LoVo (cell line): ENCODE results near the gene LTBP3.

ENCODE experiments used
- DNase-seq: peaks from one replicate; pipeline ENCODE4 v3.0.0-alpha.2; 2016; ENCODE audit warnings: low spot score

Gene LTBP3

DNA sequence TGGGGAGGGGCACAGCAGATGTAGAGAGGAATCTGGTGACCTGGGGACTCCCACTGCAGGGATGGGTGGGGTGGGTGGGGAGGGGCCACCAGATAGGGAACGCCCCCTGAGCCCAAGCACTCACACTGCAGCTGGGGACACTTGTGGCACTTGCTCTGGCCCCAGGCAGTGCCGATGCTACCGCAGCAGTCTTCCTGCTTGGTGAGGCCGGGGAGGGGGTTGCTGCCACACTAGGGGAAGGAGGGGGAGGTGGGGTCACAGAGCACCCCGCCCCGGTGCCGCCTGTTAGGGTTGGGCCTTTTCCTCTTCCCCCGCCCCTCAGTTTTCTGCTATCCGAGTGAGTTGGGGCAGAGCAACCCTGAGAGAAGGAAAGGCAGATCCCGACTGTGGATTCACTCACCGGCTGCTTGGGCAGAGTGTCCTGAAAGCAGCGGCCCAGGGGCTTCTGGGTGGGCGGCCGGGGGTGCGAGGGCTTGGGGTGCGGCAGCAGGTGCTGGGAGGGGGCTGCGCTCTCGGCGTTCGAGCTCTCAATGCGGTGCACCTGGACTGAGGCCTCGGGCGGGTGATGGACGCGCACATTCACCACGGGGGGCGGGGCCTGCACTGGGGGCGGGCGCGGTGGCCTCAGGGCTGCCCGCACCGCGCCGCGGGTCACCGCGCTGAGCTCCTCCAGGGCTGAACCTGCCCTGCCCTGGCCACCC, 4.7 kb downstream of the LTBP3 start:
- DNase-seq: no peak

DNA sequence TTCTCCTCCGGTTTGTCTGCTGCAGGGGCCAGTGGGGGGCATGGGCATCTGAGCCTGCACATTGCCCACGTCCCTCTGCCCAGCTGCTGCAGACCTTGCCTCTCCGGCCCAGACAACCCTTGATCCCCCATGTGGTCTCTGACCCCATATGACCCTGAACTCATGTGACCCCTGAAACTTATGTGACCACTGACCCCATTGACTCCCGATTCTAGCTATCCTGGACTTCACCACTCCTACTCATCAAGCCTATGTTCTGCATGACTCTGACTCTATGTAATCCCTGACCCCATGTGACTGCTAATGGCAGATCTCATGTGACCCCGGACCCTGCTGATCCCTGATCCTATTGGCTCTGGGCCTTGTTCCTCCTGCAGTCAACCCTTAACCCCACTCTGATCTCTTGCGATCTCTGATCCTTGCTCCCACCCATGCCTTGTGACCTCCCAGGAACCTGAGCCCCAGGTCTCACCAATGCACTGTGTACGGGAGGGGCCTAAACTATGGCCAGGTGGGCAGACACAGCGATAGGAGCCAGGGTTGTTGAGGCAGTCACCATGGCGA, 5.7 kb downstream of the LTBP3 start:
- DNase-seq: no peak

DNA sequence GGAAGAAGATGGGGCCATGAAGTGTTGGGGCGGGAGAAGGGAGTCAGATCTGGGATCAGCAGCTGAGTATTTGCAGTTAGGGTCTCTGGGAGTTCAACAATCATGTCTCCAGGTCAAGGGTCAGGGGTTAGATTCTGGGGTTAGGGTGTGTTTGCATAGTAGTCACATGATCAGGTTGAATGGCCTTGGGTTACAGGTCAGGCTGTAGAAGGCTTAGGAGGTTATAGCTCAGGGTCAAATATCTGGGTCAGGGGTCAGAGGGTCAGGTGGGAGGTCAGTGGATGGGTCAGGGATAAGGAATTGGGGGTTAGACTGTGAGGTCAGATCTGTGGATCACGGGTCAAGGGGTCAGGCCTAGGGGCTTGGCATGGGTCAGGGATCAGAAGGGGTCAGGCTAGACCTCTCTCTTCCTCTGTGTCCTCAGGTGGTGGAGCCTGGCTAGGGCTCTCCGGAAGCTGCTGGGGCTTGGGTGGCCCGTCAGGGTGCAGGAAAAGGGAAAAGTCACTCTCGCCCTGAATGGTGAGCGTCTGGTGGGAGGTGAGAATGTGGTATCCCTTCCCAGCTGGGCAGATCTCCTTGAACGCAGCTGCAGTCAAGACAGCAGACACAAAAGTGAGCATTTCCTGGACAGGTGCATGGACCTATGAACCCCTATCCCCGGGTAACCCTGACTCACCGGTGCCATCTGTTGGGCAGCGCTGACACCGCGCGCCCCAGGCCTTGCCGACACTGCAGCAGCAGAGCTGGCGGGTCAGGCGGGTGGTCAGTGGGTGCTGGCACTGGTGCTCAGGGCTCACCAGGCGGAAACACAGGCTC, 6.4 kb downstream of the LTBP3 start:
- DNase-seq: peak; percentile 54

DNA sequence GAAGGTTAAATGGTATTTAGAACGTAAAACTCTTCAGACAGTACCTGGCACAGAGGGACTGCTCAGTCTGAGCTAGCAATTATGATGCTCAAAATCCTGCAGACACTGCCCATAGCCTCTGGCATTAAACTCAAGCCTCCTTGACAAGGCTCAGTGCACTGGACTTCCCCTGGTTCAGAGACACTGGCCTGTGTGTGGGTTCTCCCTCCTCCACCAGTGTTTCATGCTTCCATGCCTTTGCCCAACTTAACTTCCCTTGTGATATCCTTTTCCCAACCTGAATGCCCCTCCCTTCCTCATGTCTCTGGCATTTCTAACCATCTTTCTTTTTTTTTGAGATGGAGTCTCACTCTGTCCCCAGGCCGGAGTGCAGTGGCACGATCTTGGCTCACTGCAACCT, 9.1 kb downstream of the LTBP3 start:
- no peak for DNase-seq

DNA sequence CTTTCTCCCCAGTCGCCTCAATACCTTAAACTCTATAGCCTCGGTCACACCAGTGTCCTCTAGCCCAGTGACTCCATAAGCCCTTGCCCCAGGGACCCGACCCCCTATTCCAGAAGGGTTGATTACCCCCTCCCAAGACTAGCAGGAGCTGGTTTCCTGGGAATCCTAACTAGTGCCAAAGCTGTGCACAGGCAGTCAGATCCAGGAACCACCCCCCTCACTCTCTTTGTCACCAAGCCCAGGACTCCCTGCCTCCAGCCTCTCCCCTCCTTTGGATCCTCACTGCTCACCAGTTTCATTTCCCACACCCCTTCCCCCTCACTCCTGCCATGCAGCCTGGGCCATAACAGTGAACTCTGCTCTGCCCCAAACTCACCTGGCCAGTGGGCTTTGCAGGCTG, 9.8 kb downstream of the LTBP3 start:
- no peak for DNase-seq

DNA sequence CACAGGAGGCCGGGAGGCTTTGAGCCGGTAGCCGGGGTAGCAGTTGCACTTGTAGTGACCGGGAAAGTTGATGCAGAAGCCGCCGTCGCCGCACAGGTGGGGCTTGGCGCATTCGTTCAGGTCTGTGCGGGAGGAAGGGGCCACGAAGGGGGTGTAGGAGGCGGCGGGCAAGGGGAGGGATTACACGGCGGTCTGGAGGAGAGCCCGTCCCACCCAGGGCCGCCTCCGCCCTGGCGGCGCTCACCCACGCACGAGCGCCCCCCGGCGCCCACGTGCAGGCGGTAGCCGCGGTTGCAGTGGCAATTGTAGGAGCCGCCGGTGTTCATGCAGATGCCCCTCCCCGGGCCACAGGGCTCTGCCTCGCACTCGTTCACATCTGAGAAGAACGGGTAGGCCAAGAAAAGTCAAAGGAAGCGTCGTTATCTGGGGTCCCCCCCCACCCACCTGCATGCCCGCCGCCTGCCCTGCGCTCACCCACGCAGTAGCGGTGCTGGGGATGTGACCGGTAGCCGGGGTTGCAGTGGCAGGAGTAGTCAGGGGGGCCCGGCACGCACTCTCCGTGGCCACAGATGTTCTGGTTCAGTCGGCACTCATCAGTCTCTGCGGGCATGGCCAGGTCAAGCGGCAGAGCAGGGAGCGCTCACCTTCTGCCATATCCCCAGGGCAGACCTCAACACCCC, 10.6 kb downstream of the LTBP3 start:
- DNase-seq: no peak

DNA sequence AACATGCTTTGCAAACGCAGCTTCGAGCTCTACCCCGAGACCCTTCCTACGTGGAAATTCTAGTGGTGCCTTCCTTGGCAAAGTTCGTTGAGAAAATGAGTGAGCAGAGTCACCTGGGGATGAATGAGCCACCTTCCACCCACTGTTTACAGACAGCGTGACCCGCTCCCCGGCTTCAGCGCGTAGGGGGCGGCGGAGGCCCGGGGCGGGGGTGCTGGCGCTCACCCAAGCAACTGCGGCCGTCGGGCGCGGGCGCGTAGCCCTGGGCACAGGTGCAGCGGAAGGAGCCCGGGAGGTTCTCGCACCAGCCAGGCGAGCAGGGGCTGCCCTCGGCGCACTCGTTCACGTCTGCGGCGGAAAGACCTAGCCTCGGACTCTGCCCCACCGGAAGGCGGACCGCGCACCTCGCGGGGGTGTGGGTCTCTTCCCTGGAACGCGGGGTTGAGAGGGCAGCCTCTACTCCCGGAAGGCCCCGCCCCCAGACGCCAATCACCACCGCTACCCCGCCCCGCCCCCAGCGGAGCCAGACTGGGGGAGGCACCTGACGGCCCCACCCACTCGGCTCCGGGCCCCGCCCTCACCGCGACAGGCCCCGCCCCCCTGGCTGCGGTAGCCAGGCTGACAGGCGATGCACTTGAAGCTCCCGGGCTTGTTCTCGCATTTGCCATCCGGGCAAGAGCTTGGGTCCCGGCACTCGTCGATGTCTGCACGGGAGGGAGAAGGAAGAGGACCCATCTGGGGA, 11.8 kb downstream of the LTBP3 start:
- DNase-seq: peak; percentile 92

DNA sequence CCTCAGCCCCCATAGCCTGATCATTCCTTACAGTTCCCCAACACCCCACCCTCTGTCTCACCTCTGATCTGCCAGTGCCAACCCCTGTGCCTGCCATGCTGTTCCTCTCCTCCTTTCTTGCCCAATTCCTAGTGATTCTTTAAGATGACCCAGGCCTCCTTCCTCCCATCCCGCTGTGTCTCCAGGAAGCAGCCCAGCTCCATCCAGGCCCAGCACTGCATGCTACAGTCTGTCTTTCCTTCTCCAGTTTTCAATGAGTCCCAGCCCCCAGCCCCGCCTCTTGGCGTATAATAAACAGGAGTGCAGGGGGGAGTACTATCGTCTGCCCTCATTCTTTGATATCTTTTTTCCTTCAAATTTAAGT, 12.3 kb downstream of the LTBP3 start:
- no peak for DNase-seq

DNA sequence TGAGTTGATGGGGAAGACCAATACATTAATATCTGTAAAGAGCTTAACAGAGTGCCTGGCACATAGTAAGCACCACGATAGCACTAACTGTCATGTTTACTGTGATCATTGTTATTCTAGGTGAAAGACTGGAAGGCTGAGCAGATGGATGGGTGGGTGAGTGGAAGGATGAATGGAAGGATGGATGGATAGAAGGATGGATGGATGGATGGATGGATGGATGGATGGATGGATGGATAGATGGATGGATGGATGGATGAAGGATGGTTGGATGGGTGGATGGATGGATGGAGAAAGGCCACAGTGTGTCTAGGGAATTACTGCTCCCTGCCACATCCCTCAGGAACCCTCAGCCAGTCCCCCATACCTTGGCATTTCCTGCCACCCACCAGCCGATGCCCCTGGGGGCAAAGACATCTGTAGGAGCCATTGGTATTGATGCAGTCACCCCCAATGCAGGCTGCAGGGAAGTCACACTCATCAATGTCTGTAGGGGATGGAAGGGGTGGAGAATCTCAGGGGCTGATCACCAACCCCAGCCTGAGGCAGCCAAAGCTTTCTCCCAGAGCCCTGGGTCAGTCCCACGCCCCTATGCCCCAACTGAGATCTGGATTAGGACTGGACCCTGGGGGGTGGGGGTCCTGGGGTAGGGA, 15.3 kb downstream of the LTBP3 start:
- DNase-seq: no peak

DNA sequence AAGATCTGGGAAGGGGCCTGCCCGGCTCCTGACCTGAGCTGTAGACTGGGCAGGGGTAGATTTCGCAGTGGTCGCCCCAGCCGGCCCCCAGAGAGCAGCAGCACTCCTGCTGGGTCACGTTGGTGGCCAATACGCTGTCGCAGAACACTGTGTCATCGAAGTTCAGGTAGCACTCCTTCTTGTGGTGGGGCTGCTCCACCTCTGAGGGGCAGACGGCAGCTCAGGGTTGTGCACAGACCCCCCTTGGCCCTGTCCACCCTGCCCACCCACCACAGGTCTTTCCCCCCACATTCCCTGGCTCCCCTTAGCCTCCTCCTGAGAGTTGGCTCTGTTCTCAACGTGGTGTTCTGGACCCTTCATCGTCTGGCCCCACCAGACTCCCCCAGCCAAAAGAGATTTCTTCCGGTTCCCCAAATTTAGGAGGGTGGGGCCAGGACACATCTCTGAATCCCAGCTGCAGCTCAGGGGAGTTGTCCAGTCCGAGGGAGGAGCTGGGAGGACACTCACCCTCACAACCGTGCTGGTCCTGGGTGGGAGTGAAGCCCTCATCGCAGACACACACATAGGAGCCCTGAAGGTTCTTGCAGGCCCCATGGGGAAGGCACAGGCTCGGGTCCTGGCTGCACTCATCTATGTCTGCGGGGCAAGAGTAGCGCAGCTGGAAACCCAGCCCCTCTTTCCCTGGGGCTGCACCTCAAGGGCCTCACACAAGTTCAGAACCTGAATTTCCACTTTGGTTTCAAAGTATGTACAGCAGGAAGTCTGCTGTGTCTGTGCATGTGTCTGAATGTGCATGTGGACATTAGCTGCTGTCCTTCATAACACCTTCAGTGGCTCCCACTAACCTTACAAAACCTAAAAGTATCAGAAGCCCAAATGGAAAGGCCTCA, 16.8 kb downstream of the LTBP3 start:
- DNase-seq: no peak

DNA sequence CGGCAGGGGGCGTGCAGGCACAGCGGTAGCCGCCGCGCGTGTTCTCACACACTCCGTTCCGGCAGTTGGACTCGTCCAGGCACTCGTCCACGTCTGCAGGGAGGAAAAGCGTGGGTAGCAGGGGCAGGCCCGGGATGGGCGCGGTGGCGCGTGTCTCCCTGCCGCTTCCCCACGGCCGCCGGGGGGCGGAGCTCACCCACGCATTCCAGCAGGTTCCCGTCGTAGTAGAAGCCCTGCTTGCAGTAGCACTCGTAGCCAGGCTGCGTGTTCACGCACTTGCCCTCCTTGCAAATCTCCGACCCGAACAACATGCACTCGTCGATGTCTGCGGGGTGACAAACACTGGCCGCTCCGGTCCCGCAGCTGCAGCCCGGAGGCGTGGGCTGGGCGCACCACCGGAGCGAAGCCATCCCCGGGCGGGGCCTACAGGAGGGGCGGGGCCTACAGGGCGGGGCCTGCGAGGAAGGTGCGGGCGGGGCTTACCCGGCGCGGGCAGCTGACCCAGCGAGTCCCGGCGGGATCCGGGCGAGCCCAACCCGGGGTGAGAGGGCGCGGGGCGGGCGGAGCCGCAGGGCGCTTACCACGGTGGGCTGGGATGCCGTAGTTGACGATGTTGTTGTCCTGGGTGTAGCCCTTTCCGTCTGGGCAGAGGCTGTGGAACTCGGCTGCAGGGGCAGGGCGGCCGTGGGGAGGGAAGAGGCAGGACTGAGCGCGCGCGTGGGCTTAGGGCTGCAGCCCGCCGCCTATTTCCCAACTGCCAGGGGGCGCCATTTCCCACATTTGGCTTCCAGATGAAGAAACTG, 17.7 kb downstream of the LTBP3 start:
- DNase-seq: peak; percentile 85

DNA sequence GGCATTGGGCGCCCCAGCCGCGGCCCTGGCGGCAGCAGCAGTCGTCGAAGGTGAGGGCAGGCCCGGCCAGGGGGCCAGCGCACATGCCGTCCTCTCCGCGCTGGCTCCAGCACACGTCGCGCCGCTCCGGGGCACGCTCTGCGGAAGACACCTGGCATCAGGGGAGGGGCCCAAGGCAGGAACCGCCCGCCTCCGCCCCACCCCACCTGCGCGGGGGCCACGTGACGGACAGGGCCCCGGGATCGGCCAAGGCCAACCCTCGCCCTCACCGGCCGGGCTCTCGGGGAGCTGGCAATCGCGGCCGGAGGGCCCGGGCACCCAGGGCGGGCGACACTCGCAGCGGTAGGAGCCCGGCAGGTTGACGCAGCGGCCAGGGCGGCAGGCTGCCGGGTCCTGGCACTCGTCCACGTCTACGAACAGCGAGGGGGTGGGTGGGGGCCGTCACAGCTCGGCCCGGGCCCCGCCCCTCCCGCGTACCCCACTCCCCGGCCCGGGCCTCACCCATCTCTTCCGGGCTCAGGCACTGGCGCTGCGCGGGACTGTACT, 18.3 kb downstream of the LTBP3 start:
- no peak for DNase-seq

DNA sequence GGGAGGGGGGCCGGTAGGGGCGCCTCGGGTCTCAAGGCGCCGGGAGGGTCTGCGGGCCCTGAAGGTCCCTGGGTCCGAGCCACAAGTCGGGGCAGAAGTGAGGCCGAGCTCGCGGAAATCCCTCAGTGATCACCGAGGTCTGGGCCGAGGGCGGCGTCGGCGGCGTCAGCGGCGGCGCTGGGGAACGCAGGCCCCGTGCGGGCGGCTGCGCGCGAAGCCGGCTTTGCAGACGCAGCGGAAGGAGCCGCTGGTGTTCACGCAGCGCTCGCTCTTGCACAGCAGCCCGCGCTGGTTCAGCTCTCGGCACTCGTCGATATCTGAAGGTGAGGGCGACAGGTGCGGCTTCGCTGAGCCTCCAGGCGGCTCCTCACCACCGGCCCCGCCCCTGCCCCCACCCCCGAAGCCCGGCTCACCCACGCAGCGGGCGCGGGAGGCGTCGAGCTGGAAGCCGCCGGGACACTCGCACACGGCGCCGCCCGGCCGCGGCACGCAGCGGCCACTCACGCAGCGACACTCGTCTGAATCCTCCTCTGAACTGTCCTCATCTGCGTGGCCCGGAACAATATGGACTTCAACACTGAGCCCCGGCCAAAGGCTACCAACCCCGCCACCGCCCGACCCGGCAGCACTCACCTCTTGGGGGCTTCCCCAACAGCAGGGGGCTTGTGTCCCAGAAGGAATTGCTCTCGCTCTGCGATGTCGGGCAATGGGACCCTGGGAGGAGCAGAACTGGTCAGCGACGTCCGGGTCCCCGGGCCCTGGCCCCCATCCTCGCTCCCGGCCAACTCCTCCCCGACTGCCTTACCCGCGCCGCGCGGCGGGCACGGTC, 19.0 kb downstream of the LTBP3 start:
- no peak for DNase-seq

DNA sequence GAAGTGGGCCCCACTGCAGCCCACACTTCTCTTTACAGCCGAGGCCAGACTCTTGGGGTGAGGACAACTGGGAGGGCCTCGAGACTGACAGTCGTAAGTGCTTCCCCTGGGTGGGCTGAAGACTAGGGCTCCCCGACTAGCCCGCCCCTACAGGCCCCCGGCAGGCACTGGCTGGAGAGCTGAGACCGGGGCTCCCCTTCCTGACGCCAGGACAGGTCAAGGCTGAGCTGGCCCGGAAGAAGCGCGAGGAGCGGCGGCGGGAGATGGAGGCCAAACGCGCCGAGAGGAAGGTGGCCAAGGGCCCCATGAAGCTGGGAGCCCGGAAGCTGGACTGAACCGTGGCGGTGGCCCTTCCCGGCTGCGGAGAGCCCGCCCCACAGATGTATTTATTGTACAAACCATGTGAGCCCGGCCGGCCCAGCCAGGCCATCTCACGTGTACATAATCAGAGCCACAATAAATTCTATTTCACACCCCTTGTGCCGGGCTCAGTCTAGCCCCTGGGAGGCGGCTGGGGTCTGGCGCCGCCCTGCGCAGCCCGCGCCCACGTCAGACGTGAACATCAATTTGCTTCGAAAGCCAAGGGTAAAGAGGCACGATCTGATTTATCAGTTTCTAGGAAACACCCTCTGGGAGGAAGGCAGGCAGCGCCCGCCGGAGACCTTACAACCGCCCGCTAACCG, 19.8 kb downstream of the LTBP3 start:
- DNase-seq: no peak

DNA sequence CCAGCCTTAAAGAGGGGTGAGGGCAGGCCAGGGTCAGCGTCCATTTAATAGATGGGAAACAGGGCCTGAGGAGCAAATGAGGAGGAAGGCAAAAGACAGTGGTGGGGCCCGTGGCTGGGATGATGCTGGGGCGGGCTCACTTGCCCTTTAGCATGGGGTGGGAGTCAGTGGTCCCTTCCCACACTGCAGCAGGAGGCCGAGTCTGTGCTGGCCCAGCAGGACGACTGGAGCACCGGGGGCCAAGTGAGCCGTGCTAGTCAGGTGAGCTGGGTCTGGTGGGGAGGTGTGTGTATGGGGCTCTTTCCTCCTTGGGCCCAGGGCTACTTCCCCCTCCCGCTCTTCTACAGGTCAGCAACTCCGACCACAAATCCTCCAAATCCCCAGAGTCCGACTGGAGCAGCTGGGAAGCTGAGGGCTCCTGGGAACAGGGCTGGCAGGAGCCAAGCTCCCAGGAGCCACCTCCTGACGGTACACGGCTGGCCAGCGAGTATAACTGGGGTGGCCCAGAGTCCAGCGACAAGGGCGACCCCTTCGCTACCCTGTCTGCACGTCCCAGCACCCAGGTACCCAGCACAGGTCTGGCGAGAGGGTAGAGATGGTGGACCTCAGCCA, 20.4 kb downstream of the LTBP3 start:
- no peak for DNase-seq

DNA sequence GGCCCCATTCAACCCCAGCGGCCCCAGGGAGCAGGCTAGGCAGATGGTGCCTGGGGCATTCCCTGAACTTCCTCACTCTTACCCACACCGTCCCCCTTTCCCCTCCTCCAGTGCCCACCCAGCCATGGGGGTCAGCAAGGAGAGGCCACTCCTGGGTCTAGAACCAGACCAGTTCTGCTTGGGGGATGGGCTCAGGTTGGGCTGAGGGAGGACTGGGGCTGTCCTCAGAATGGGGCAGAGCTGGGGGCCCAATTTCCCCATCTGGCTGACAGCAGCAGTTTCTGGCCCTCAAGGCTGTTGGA, 20.9 kb downstream of the LTBP3 start:
- no peak for DNase-seq

DNA sequence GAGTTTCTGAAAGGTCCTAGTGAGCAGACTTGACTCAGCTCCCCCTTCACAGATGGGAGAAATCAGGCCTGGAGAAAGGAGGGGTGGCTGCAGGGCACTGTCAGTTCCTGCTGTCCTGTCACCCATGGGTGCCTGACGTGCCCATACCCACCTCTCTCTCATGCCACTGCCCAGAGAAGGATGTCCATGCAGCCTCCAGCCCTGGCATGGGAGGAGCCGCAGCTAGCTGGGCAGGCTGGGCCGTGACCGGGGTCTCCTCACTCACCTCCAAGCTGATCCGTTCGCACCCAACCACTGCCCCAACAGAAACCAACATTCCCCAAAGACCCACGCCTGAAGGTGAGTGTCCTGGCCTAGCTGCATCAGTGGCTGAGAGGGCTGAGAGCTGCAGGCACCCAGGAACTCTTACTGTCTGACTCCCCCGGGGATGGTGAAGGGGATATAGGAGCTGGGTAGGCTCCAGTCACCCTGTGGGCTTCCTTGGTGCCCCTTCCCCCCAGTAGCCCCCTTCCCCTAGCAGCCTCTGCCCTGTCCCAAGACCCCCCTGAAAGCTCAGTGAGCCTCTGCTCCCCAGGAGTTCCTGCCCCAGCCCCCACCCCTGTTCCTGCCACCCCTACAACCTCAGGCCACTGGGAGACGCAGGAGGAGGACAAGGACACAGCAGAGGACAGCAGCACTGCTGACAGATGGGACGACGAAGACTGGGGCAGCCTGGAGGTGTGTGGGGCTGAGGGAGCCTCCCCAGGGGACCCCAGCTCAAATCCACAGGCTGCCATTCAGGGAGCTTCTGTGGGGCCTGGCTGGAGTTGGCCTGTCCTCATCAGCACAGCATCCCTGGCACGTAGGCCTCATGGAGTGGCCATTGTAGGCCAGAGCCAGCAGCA, 21.5 kb downstream of the LTBP3 start:
- no peak for DNase-seq
